Measurements from ENCODE around the gene DIDO1. TPM values are rescaled to one million over a fixed set of nuclear protein-coding genes. Genes with fewer than 3 reads are reported as not detected.

The DIDO1 gene
- total and polyA plus RNA-seq, 9 of the 15 experiments (the other 6 are each of a cell fraction or from before 2014, with no cell fraction given), result 4.4 to 46.8 (median 31.2) TPM

DNA sequence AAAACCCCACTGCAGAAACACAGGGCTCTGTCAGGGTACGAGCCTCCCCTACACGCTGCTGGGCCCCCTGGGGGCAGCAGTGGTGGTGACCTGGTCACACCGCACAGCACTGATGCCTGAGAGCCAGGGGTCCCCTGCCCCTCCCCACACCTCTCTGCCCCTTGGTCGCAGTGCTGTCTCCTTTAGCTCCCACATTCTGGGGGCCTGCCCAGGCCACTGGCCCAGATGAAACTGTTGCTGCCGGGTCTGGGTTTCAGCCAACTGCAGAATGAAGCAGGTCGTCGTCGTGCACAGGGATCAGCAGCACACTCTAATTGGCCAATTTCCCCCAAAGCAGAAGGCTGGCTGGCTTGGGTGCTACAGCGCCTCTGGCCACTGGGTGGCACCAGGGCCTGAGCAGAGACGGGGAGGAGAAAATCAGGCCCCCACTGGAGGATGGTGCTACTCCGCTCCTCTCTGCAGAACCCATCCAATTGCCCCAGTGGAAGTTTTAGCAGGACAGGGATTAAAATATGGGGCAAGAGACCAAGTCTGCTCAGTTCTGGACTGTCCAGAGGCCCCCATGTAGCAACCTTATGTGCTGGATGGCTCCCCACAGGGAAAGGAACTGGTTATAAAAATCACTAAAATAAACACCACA, 26.1 kb downstream of the DIDO1 start (continued):
- TF ChIP-seq ZNF217 (CRISPR knock-in tag; IDR thresholded peaks at IDR 0.05) (no peak), BHLHE40 (IDR thresholded peaks at IDR 0.05; ENCODE audit: low read length) (no peak), ZNF143 (CRISPR knock-in tag; IDR thresholded peaks at IDR 0.05) (no peak), KDM4B (IDR thresholded peaks at IDR 0.05; ENCODE audit: borderline replicate concordance in 2 of 2, low read depth in 1 of 2) (no peak), GATA2 (CRISPR knock-in tag; IDR thresholded peaks at IDR 0.05) (no peak), THRAP3 (IDR thresholded peaks at IDR 0.05; ENCODE audit: borderline replicate concordance) (no peak), HLTF (IDR thresholded peaks at IDR 0.05) (no peak), KHSRP (IDR thresholded peaks at IDR 0.05) (no peak), ZHX1 (conservative IDR thresholded peaks at IDR 0.05; ENCODE audit: low read length) (no peak), ELF1 (tag; IDR thresholded peaks at IDR 0.05) (no peak), HEY1 (CRISPR knock-in tag; IDR thresholded peaks at IDR 0.05; ENCODE audit: borderline replicate concordance) (no peak), KDM2B (CRISPR knock-in tag; IDR thresholded peaks at IDR 0.05) (no peak), POU5F1 (IDR thresholded peaks at IDR 0.05; ENCODE audit: borderline replicate concordance, low read depth, low read length, partially characterized antibody) (no peak), HDAC1 (IDR thresholded peaks at IDR 0.05) (no peak), CTBP1 (IDR thresholded peaks at IDR 0.05; ENCODE audit: borderline replicate concordance) (peak; percentile 31; the same call in 1 of the 2 replicates), ZNF24 (IDR thresholded peaks at IDR 0.05) (no peak), TAF15 (IDR thresholded peaks at IDR 0.05; ENCODE audit: low read depth, low read length) (no peak), RNF2 (IDR thresholded peaks at IDR 0.05) (no peak), NFRKB (IDR thresholded peaks at IDR 0.05; ENCODE audit: low read depth) (no peak), KLF13 (tag; IDR thresholded peaks at IDR 0.05; ENCODE audit: borderline replicate concordance, low read depth) (no peak)
- TF ChIP-seq, protein P1, sequence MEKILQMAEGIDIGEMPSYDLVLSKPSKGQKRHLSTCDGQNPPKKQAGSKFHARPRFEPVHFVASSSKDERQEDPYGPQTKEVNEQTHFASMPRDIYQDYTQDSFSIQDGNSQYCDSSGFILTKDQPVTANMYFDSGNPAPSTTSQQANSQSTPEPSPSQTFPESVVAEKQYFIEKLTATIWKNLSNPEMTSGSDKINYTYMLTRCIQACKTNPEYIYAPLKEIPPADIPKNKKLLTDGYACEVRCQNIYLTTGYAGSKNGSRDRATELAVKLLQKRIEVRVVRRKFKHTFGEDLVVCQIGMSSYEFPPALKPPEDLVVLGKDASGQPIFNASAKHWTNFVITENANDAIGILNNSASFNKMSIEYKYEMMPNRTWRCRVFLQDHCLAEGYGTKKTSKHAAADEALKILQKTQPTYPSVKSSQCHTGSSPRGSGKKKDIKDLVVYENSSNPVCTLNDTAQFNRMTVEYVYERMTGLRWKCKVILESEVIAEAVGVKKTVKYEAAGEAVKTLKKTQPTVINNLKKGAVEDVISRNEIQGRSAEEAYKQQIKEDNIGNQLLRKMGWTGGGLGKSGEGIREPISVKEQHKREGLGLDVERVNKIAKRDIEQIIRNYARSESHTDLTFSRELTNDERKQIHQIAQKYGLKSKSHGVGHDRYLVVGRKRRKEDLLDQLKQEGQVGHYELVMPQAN (IDR thresholded peaks at IDR 0.05; ENCODE audit: borderline replicate concordance), result no peak
- TF ChIP-seq, protein P2, sequence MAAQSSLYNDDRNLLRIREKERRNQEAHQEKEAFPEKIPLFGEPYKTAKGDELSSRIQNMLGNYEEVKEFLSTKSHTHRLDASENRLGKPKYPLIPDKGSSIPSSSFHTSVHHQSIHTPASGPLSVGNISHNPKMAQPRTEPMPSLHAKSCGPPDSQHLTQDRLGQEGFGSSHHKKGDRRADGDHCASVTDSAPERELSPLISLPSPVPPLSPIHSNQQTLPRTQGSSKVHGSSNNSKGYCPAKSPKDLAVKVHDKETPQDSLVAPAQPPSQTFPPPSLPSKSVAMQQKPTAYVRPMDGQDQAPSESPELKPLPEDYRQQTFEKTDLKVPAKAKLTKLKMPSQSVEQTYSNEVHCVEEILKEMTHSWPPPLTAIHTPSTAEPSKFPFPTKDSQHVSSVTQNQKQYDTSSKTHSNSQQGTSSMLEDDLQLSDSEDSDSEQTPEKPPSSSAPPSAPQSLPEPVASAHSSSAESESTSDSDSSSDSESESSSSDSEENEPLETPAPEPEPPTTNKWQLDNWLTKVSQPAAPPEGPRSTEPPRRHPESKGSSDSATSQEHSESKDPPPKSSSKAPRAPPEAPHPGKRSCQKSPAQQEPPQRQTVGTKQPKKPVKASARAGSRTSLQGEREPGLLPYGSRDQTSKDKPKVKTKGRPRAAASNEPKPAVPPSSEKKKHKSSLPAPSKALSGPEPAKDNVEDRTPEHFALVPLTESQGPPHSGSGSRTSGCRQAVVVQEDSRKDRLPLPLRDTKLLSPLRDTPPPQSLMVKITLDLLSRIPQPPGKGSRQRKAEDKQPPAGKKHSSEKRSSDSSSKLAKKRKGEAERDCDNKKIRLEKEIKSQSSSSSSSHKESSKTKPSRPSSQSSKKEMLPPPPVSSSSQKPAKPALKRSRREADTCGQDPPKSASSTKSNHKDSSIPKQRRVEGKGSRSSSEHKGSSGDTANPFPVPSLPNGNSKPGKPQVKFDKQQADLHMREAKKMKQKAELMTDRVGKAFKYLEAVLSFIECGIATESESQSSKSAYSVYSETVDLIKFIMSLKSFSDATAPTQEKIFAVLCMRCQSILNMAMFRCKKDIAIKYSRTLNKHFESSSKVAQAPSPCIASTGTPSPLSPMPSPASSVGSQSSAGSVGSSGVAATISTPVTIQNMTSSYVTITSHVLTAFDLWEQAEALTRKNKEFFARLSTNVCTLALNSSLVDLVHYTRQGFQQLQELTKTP (IDR thresholded peaks at IDR 0.05; ENCODE audit: low read depth in 1 of 2, partially characterized antibody in 2 of 2), result no peak

All from K562 (cell line).